HG03342 (cell line): ENCODE measurements around the gene RAB18.
"Not testable (repeated sequence)": the region's sequence is repeated elsewhere in the genome, so short reads cannot be mapped to it uniquely, and the experiment has no call there.

Source experiments
- ATAC-seq: cut with Tn5 transposase; IDR thresholded peaks from one replicate; pipeline ENCODE4 v1.9.1; 2021; ENCODE audit warnings: mild to moderate bottlenecking, moderate library complexity; ENCODE audit not compliant: unreplicated experiment

The RAB18 gene

GRCh38 chr10:27504808-27505460, 830 bp downstream of the RAB18 start:
- ATAC-seq, result no peak

DNA sequence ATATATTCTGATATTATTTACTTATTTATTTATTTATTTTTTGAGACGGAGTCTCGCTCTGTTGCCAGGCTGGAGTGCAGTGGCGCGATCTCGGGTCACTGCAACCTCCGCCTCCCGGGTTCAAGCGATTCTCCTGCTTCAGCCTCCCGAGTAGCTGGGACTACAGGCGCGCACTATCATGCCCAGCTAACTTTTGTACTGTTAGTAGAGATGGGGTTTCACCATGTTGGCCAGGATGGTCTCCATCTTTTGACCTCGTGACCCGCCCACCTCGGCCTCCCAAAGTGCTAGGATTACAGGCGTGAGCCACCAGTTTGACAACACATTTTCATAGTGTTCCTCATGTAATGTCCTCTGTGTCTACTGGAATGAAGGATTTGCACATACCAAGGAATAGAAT, 1.4 kb downstream of the RAB18 start:
- ATAC-seq, result not testable (repeated sequence)

DNA sequence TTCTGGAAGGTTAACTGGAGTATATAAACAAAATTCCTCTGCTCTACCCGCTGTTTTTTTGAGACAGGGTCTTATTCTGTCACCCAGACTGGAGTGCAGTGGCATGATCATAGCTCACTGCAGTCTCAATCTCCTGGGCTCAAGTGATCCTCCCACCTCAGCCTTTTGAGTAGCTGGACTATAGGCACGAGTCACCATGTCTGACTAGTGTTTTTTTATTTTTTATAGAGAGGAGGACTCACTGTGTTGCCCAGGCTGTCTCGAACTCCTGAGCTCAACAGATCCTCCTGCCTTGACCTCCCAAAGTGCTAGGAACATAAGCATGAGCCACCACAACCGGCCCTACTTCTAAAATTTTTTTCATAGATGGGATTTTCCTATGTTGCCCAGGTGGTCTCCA, 2.2 kb downstream of the RAB18 start:
- ATAC-seq, result no peak

- ATAC-seq, result no peak
Observed at GRCh38 chr10:27512548-27512947, 8.4 kb downstream of the RAB18 start.

DNA sequence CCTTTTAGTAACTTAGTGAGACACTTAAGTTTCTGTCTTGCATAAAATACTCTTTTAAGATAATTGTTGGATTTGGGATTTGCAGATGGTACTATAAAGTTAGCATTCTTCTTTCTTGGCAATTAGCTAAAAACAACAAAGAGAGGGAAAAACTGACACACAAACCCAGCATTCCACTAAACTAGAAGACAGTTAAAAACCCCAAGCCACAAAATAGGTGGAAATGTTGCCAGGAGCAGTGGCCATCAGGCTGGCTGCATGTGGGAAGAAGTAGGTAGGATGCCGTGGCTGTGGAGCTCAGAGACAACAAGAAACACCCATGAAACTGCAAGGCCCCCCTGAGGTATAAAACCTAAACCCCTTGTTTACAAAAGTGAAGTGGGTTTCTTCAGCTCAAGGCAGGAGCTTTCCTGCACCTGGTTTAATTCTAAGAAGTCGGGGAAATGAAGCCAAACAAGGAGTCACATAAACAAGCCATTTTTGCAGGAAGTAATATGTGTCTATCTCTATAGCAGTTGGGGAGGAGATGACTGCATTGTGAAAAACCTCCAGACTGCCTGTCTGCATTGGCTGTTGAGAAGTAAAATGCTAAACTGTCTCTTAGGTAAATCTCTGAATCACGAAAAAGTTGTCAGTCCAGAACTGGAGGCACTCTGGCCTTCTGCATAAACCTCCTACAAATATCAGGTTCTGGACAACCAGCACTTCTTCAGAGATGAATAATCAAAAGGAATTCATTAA, 9.5 kb downstream of the RAB18 start:
- ATAC-seq, result no peak

DNA sequence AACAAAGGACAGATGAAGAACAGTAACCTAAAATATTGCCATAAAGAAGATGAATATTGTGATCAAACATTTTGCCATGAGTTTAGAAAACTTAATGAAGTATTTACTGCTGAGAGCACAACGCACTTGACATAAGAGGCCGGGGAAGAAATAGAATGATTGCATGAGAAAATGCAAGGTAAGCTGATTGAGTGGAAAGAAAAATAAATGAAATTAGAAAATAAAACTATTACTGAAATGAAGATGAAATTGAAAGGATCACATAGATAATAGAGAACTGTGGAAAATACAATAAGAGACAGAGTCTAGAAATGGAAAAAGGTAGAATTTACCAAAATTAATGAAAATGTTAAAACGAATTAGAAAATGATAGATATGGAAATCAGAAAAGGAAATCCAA, 10.1 kb downstream of the RAB18 start:
- ATAC-seq, result no peak

DNA sequence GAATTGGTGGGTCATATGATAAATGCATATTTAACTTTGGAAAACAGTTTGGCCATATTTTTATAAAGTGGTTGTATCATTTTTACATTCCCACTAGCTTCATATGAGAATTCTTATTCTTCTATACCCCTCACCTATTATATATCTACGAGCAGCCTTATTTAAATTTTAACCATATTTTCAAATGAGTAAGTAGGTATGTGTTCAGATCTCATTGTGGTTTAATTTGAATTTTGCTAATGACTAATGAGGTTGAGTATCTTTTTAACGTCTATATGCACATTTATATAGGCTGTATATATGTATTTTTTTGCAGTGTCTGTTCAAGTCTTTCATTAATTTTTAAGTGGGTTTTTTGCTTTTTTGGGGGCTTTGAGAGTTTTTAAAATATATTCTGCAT, 14.2 kb downstream of the RAB18 start:
- no peak for ATAC-seq

- no peak for ATAC-seq
Observed at GRCh38 chr10:27525819-27526218, 21.7 kb downstream of the RAB18 start.

DNA sequence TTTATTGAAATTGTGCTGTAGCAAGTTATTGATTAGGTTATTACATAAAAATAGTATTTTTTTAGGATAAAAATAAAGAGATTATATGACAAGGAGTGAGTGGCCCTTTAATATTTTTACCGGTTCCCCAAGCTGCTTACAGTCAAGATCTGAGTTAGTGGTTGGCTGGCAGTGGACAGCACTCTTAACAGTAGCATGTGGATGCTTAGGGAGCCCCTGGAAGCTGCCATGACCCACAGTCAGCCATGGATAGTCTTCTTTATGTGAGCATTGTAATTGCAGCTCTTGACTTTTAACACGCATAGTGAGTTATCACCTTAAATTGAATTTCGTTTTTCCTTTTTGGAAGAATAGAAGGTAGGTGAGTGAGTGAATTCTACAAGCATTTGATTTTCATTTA, 22.1 kb downstream of the RAB18 start:
- ATAC-seq, result no peak

GRCh38 chr10:27527666-27528295, 23.7 kb downstream of the RAB18 start:
- no peak for ATAC-seq

DNA sequence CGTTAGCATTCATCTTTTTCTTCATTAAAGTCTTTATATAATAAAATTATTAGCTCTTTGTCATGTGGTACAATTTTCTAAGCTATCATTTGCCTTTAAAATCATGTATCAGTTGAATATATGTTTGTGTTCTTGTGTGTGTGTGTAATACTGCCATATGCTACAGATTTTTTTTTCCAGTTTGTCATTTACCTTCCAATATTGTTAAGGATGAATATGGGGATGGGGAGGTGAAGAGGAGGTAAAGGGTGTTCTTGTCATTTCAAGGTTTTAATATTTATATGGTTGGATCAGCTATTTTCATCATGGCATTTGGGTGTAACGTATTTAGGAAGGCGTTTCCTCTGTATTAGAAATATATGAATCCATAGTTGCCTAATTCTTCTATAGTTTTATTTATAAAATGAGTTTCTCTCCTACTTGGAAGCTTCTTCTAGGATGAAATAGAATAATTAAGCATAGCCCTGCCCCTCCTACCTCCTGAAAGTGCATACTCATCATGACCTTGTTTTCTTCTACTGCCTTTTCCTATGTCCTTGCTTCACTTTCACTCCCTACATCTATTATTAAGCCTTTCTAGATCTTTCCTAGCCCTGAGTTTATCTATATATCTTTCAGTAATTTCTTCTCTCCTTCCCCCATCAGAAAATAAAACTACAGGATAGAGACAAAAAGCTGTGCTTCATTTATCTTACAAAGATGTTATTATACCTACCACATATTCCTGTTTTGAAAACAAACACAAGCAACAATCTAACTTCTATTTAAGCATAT, 25.1 kb downstream of the RAB18 start:
- ATAC-seq, result no peak

DNA sequence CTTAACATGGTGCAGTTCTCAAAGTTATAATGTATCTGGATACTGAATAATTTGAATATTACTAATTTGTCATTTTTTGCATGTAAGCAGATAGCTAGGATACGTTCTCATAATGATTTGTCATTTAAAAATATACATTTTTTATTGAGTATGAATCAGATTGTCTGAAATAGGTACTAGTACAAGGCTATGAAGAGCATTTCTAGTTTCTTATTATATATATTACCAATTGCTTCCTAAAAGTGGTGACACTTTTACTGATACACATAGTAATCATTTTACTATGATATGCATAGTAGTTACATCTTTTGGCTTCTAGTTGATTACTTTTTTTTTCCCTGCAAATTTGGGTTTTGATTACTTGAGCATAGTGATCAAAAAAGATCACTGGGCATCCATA, 26.4 kb downstream of the RAB18 start:
- no peak for ATAC-seq

DNA sequence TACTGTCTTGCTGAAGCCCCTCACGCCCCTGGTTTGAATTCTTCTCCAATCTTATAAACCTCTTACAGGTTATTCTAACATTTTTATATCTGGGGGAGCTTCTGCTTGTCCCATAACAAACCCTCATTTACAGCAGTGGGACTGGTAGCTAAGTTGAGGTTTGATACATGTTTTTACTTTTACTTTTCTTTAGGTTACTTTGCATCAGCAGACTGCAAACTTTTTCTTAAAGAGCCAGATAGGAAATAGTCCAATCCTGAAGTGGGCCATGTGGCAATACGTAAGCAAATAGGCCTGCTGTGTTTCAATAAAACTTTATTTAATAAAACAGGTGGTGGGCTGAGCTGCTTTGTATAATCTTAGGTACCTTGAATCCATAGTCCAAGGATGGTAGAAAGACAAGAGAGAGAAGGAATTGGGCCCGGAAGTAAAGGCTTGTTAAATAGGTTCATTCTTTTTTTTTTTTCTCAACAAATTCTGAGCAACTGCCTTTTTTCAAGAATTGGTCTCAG, 27.3 kb downstream of the RAB18 start:
- no peak for ATAC-seq

DNA sequence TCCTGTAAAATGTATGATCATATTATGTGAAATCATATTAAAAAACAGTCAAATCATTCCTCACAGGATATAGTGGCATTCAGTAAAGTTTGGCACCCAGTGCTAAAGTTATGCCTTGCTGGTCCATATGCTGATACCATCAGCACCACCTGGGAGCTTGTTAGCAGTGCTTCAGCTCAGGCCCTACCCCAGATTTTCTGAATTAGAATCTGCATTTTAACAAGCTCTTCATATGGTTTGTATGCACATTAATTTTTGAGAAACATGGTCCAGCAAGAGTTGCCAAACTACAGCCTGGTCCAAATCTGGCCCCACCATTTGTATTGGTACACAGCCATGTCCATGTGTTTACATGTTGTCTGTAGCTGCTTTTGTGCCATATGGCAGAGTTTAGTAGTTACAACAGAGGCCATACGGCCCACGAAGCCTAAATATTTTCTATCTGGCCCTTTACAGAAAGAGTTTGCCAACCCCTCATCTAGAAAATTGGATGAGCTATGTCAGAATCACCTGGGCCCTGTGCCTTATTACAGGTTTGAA, 30.1 kb downstream of the RAB18 start:
- no peak for ATAC-seq

- ATAC-seq, result no peak
Observed at GRCh38 chr10:27535317-27535716, 31.2 kb downstream of the RAB18 start.

DNA sequence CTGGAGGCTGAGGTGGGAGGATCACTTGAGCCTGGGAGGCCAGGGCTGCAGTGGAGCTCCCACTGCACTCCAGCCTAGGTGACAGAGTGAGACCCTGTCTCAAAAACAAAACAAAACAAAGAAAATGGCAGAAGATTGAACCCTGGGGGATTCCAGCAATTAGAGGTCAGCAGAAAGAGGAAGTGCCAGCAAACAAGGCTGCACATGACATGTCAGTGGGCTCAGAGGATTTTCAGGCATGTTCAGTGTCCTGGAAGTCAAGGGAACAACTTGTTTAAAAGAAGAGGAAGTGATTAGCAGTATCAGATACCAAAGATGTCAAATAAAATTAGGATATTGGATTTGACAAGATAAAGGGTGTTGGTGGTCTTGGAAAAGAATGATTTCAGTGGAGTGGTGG, 32.3 kb downstream of the RAB18 start:
- ATAC-seq, result peak; percentile 57

DNA sequence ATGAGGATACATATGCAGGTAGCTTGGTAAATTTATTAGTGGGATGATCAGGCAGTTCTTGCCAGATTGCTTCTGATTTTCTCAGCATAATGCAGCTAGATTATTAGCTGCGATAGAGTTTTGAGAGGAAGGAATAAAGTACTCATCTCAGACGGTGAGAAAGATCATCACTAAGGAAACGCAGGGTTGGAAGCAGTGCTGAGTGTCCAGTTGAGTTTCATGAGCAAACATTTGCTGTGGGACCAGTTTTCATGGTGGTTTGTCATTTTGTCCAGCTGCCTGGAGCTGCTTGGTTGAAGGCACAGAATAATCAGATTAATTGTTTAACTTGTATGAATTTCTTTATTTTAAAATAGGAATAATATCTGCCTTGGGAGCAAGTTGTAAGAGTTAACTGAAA, 33.1 kb downstream of the RAB18 start:
- ATAC-seq, result no peak

DNA sequence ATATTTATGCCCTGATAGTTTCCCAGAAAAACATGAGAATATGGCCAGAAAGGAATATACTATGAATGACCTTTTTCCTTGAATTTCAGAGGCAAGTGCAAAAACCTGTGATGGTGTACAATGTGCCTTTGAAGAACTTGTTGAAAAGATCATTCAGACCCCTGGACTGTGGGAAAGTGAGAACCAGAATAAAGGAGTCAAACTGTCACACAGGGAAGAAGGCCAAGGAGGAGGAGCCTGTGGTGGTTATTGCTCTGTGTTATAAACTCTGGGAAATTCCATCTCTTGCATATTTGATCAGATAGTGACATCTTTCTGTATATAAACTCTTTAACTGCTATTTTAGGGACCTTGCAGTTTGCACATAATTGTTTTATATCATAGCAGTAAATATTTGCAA, 33.7 kb downstream of the RAB18 start:
- ATAC-seq, result no peak

DNA sequence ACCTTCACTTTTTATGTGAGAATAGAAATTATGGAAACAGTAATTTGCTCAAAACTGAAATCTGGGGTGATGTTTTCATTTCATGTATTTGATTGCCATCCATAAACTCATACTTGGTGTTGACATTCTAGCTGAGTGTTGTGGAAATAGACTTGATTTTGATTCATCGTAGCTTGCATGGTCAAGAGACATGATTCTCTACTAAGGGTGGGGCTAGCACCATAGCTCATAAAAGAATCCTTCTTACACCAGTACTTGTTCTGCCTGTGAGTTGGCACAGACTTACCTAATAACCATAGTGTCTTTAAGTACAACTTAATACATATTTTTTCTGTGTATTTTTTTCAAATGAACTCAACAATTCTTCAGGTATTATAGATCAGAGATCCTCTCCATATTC, 36.6 kb downstream of the RAB18 start:
- ATAC-seq, result no peak

DNA sequence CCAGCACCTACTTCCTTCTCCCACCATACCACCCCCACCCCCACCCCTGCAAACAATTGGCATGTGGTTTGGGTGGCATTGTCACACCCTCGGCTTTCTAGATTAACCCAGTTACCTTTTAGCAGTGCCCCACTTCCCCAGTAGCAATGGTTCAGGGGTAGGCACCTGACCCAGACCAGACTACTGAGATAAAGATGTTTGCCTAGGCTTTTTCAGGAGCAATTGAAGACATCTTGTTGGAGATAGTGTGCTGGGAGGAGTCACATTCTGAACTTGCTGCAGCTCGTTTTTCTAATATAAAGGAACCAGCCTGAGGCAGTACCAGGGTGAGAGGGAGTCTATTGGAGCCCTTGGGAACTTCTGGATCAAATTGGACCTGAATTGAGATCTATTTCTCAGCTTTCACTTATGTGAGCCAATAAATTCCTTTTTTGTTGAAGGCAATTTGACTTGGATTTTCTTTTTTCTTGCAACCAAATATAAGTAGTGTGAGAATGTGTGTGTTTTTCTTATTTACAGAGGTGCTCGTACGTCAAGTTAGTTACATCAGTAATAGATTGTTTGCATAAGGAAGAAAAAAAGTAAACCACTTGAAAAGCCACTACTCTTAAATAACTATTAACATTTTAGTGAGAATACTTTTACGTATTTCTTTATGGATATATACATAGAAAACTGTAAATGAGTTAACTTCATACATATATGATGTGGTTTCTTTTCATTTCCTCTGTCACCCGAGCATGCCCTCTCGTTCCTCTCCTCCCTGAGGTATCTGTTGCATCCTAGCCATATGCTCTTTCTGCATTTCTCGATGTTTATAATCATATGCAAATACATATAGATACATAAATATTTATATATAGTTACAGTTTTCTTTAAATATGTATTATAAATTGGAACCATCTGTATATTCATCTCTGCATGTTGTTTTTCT, 38.0 kb downstream of the RAB18 start:
- no peak for ATAC-seq
